HG03103 (cell line): ENCODE measurements around the gene RNASE13.
"Not testable (repeated sequence)": the region's sequence is repeated elsewhere in the genome, so short reads cannot be mapped to it uniquely, and the experiment has no call there.

Source experiments
- ATAC-seq: cut with Tn5 transposase; IDR thresholded peaks from one replicate; pipeline ENCODE4 v1.9.1; 2021; ENCODE audit warnings: low read depth; ENCODE audit not compliant: unreplicated experiment

The RNASE13 gene

DNA sequence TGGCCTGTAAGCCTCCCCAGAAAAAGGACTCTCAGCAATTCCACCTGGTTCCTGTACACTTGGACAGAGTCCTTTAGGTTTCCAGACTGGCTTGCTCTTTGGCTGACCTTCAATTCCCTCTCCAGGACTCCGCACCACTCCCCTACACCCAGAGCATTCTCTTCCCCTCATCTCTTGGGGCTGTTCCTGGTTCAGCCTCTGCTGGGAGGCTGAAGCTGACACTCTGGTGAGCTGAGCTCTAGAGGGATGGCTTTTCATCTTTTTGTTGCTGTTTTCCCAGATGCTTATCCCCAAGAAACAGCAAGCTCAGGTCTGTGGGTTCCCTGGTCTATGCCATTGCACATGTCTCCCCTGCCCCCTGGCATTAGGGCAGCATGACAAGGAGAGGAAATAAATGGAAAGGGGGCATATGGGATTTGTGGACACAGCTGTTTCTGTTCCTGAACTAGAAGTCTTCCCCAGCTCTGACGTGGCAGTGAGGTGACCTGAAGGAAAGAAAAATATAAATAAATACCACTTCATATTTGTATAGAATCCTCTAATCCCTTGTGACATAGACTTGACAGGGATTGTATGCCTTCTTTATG, 8.9 kb upstream of the RNASE13 start:
- no peak for ATAC-seq

- no peak for ATAC-seq
Measured at GRCh38 chr14:21042918-21043317, 8.3 kb upstream of the RNASE13 start.

GRCh38 chr14:21041676-21042433, 7.2 kb upstream of the RNASE13 start, which contains the start of gene RNASE7:
Gene RNASE7, plus strand, starts transcription at chr14:21042362. Its CDS starts 631 bp downstream, at chr14:21042993.
- no peak for ATAC-seq

DNA sequence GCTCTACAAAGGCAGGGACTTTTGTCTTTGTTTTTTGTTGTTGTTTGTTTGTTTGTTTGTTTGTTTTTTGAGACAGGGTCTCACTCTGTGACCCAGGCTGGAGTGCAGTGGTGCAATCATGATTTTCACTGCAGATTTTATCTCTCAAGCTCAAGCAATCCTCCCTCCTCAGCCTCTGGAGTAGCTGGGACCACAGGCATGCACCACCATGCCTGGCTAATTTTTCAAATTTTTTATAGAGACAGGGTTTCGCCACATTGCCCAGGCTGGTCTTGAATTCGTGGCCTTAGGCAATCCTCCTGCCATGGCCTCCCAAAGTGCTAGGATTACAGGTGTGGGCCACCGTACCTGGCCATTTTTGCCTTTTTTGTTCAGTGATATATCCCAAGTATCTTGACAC, 6.3 kb upstream of the RNASE13 start:
- not testable (repeated sequence) for ATAC-seq

- no peak for ATAC-seq
Measured at GRCh38 chr14:21040370-21040925, 5.8 kb upstream of the RNASE13 start.

DNA sequence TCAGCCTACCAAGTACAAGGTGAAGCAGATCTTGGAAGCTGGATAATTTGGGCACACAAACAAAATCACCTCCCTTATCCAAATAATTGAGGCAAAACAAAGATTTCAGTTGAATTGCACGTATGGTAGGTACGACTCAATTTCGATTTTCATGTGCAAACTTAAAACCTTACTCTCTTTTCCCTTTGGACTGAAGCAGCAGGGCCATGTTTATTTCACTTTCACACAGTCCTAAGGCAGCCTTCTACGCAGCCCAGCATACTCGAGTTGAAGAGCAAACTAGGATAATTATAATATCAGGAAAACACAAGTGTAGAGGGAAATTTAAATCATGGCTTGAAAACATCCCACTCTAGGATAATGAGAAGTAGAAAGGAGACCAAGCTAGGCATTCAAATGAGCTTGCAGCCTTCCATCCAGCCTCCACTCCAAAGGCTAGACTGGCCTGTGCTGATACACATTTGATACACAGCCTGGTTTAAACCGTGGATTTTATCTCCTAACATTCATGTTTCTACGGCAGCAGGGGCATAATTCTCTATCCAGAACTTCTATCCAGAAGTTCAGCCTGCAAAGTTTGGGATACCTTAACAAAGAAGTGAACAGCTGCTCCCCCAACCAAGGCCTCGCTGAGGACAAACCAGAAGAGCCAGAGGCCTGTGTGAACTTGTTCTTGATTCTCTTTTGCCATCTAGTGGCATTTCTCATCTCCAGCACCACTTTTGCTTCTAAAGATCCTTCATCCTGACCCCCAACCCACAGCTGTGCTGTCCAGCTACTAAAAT, 5.2 kb upstream of the RNASE13 start:
- ATAC-seq, result no peak

DNA sequence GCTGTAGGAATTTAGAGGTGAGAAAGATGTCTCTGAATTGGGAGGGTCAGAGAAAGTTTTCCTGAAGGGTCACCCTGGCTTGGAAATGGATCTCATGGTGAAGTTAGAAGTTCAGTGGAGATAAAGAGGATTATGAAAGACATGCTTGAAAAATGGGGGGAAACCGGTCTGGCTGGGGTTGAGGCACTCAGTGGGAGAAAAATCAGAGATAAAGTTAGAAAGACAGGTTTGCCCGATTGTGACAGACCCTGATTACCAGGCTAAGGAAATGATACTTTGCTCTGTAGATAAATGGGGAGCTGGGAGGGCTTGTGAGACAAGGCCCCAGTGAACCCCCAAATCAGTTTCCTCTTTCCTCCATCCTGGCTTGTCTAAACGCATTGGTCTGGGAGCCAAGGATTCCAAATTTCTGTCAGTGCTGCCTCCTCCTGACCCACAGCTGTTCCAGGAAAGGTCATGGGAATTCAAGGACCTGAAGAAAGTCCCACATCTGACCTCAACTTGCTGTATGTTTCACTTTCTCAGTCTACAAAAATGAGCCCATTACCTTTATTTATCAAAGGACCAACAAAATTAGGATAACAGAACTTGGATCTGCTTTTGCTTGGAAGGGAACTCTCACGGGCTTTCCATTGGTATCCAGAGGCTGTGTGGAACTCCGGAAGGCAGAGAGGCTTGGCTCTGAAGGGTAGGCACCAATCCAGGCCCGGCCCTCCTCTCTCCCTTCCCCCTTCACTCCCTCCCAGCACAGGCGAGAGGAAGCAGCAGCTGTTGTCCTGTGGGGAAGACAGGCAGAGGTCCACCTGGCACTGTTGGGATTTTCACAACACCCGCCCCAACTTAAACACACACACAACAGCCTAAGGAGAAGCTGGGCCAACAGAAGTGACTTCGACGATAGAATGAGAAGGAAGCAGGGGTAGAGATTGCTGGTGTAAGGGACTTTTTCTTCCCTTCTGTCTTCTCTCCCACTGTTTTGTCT, 4.1 kb upstream of the RNASE13 start:
- no peak for ATAC-seq

- no peak for ATAC-seq
Measured at GRCh38 chr14:21037156-21037555, 2.5 kb upstream of the RNASE13 start.

GRCh38 chr14:21036751-21037150, 2.1 kb upstream of the RNASE13 start:
- no peak for ATAC-seq

DNA sequence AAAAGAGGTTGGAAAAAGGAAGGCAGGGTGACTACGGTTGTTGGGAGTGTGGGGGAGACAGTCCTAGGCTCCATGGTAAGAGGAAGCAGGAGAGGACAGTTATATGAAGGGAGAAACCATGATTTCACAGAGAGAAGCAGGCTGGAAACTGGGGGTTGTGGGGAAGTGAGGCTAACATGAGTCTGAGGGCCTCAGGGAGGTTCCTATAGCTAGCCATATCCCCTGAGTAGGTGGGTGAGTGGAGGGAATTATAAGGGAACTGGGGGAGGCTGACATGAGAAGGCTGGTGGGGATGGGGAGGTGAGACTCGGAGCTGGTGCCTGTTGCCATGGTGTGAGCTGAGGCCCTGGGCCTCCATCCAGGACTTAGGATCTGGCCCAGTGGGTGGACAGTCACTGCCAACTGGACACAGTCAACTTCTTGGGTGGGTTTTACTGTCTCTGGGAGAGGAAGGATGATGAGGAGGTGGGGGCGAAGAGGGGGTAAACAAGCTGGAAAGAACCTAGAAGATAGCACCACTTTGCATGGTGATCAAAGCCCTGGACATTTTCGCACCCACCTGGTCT, 1.4 kb downstream of the RNASE13 start:
- ATAC-seq, result no peak

DNA sequence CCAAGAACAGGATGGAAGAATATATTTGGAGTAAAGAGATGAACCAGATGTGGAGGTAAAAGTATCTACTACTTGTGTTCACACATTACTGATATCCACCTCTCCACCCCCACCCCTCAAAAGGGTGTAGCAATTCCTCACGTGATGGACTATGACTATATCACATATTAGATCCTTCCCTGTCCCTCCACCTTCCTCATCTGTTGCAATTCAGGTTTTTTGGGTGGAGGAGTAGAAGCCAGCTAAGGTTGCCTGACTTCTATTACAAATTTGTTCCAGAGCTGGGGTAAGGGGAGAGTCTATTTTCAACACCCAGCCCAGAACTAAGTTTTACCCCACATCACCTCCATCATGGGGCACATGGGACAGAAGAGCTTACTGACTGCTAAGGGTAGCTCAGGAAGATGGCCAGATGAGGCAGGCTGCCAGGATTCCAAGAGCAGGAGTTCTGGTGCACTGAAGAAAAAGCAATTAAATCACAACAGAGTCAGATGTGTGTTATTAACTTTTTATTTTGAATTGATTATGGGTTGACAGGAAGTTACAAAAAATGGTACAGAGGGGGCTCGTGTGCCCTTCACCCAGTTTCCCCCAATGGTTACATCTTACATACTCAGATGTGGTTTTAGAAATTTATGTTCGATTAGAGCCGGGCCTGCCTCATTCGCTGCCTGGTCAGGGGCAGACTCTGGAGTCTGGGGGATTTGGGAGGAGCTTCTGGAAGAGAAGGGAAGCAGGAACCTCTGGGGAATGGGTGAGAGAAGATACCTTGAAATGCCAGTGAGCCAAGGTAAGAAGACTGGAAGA, 2.1 kb downstream of the RNASE13 start:
- no peak for ATAC-seq

- no peak for ATAC-seq
Measured at GRCh38 chr14:21030531-21030930, 4.1 kb downstream of the RNASE13 start.

DNA sequence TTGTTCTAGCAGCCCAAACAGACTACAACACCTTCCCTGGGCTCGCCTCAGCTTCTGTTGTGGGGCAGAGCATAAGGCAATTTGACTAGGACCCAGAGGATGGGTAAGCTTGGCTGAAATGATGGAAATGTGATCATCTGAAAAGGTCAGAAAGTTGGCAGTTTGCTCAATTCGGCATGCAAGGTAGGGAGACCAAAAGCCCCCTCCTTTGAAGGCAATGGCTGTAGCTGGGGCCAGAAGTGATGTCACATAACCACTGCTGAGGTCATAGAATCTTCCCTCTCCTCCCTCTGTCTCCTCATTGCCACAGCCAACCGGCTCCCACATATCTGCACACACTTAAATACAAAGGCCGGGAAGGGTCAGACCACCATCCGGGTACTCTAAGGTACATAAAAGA, 4.7 kb downstream of the RNASE13 start, which contains the start of gene TPPP2:
TPPP2 (plus strand) TSS at position 301 of the 400 bp plus-strand sequence. CDS start 365 bp downstream, outside the sequence.
- no peak for ATAC-seq

DNA sequence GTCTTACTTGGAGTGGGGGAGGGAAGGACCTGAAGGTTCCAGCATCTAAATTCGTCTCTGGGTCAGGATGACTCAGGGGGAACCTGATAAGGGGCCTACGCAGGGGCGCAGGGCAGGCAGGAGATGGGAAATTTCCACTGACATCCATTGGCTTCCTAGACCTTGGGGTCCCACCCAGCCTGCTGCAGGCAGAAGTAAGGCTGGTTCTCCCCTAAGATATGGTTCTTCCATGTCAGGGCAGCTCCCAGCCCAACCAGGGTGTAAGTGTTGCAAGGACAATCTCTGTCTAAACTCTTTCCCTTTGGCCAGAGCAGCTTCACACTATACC, 7.7 kb downstream of the RNASE13 start:
- no peak for ATAC-seq

DNA sequence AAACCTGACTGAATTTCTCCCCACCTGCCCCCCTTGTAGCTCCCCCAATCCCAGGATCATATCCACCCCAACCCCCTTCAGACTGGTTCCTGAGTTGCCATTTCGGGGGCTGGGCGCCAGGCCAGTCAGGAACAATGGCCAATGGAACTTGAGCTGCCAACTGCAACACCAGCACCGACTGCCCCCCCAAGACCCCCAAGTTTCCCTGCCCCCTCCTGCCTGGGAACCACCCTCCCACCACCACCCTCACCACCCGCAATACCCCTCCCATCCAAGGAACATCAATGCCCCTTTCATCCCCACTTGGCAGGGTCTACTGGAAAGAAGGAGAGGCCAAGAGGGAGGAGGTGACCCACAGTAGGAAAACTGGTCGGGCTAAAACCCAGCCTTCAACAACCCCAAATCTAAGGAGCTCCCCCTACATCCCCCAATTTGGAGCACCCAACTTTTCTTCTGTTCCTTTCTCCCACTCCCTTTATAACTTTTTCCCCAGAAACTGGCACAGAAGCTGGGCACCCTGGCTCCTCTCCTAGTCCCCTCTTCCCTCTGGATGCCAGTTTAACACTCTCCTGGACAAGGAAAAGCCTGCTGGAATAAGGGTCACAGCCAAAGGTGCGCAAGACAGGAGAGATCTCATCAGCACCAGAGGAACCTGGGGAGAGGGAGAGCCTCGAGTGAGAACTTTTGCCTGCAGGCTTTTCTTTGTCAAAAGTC, 8.2 kb downstream of the RNASE13 start:
- no peak for ATAC-seq

- ATAC-seq, result no peak
Measured at GRCh38 chr14:21025371-21026273, 9.0 kb downstream of the RNASE13 start.
